Stimulated activated CD4-positive, alpha-beta T cell treated with anti-CD3 and anti-CD28 coated beads, Interleukin-12 subunit alpha, Interleukin-12 subunit beta, amount 100 ng/mL, for 4 hours (primary cell): ENCODE results near the gene ACTA1.
"Not testable (repeated sequence)": the region's sequence is repeated elsewhere in the genome, so short reads cannot be mapped to it uniquely, and the experiment has no call there.

ENCODE experiments used
- DNase-seq: peaks from one replicate; pipeline ENCODE4 v3.0.0-alpha.2; 2020

ACTA1 gene

DNA sequence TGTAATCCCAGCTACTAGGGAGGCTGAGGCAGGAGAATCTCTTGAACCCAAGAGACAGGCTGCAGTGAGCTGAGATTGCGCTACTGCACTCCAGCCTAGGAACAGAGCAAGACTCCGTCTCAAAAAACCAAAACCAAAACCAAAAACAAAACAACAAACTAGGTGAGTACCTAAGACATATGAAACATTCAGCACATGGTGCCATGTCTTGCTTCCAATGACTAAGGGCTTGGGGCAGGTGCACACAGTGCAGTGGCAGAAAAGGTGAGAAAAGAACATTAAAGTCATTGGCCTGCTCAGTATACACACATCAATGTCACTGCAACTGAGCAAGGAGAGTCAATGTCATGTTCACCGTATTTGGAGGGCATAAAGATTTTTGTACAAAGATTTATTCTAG, 4.1 kb upstream of the ACTA1 start:
- no peak for DNase-seq

- no peak for DNase-seq
Measured at GRCh38 chr1:229437443-229437842, 3.5 kb upstream of the ACTA1 start.

- no peak for DNase-seq
Measured at GRCh38 chr1:229436201-229436600, 2.3 kb upstream of the ACTA1 start.

- no peak for DNase-seq
Measured at GRCh38 chr1:229434641-229435051, 752 bp upstream of the ACTA1 start.

DNA sequence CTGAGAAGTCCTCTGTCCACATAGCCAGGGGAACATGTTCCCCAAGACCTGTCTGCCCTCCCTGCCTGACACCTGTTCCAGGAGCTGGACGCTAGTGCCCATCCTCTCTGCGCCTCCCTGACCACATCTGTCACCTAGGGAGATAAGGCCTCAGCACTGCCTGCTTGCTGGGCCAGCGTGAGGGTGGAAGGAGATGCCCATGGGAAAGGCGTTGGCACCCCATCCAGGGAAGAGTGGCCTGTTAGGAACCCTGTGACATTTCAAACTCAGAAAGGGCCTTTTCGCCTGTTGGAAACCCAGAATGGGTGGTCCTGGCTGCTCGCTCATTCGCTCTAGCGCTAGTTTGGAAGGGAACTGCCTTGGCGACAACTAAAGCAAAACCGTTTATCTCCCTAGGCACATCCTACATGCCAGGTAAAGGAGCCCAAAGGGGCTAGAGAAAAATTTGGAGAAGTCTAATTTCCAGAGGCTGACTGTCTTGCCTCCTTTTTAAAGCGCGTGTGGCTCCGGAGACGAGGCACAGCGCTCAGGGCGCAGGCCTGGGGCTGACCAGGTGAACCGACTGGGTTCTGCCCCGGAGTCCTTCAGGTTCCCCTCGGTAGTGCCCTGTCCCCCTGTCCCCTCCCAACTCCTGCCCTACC, 410 bp downstream of the ACTA1 start:
- DNase-seq: no peak

DNA sequence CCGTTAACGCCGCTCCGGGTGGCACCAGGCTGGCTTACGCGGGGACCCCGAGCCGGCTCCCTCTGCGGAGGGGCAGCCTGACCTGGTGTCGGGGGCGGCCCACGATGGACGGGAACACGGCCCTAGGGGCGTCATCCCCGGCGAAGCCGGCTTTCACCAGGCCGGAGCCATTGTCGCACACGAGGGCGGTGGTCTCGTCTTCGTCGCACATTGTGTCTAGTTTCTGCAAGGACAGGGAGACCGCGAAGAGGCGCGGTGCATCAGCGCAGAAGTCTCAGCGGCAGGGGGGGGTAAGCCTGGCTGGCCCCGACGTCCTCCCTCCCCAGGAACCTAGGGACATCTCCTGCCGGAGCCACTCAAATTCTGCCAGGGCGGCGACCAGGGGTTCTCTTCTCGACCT, 989 bp downstream of the ACTA1 start:
- no peak for DNase-seq

GRCh38 chr1:229432116-229432461, 1.8 kb downstream of the ACTA1 start:
- DNase-seq: no peak

DNA sequence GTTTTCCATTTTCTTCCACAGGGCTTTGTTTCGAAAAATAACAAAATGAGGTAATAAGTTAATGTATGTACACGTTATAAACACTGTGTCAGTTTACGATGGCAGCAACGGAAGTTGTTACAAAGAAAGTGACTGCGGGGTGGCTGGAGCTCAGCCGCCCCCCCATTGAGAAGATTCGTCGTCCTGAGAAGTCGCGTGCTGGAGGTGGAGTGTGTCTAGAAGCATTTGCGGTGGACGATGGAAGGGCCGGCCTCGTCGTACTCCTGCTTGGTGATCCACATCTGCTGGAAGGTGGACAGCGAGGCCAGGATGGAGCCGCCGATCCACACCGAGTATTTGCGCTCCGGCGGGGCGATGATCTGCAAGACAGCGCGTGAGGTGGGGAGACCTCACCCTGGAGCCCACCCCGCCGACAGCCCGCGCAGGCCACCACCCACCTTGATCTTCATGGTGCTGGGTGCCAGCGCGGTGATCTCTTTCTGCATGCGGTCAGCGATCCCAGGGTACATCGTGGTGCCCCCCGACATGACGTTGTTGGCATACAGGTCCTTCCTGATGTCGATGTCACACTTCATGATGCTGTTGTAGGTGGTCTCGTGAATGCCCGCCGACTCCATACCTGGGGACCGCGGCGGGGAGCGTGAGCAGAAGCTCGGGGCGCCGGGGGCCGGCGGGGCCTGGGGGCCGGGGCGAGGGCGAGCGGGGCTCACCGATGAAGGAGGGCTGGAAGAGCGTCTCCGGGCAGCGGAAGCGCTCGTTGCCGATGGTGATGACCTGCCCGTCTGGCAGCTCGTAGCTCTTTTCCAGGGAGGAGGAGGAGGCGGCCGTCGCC, 2.4 kb downstream of the ACTA1 start:
- no peak for DNase-seq

GRCh38 chr1:229430761-229431283, 3.1 kb downstream of the ACTA1 start:
- DNase-seq: no peak

- DNase-seq: no peak
Measured at GRCh38 chr1:229428256-229428655, 5.6 kb downstream of the ACTA1 start.

- no peak for DNase-seq
Measured at GRCh38 chr1:229427572-229427971, 6.3 kb downstream of the ACTA1 start.

DNA sequence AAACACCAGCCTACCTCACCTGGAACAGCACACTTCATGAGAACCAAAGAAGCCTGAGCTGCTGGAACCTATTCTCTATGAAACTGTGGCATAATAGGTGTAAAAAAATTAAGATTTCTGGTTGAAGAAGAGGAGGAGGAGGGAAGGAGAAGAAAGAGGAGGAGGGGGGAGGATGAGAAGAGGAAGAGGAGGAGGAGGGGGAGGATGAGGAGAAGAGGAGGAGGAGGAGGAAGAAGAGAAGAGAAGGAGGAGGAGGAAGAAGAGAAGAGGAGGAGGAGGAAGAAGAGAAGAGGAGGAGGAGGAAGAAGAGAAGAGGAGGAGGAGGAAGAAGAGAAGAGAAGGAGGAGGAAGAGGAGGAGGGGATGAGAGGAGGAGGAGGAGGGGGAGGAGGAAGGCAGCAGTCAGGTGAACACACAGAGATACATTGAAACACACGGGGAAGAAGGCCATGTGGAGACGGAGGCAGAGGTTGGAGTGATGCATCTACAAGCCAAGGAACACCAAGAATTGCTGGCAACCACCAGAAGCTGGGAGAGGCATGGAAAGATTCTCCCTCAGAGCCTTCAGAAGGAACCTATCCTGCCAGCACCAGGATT, 8.2 kb downstream of the ACTA1 start:
- DNase-seq: no peak

- no peak for DNase-seq
Measured at GRCh38 chr1:229420765-229421164, 13.1 kb downstream of the ACTA1 start.

- no peak for DNase-seq
Measured at GRCh38 chr1:229420224-229420623, 13.7 kb downstream of the ACTA1 start.

GRCh38 chr1:229418586-229418985, 15.3 kb downstream of the ACTA1 start:
- DNase-seq: not testable (repeated sequence)

GRCh38 chr1:229412810-229413209, 21.1 kb downstream of the ACTA1 start:
- not testable (repeated sequence) for DNase-seq

- DNase-seq: no peak
Measured at GRCh38 chr1:229412056-229412455, 21.8 kb downstream of the ACTA1 start.

GRCh38 chr1:229411434-229412055, 22.3 kb downstream of the ACTA1 start:
- DNase-seq: no peak

GRCh38 chr1:229410692-229411433, 23.0 kb downstream of the ACTA1 start:
- no peak for DNase-seq

DNA sequence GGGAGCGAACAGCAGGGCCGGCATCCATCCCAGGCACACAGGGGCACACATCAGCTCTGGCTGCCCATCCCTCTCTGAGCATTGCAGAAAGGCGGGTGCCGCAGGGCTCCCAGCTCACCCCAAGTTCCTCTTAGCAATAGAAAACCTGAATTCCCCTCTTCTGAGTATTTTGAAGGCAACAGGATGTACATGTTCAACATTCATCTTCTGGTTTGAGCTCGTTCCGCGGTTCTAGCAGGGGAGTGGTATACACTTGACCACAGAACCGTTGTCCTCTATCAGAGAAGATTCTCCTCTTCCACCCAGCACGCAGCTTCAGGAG, 23.6 kb downstream of the ACTA1 start:
- DNase-seq: no peak

DNA sequence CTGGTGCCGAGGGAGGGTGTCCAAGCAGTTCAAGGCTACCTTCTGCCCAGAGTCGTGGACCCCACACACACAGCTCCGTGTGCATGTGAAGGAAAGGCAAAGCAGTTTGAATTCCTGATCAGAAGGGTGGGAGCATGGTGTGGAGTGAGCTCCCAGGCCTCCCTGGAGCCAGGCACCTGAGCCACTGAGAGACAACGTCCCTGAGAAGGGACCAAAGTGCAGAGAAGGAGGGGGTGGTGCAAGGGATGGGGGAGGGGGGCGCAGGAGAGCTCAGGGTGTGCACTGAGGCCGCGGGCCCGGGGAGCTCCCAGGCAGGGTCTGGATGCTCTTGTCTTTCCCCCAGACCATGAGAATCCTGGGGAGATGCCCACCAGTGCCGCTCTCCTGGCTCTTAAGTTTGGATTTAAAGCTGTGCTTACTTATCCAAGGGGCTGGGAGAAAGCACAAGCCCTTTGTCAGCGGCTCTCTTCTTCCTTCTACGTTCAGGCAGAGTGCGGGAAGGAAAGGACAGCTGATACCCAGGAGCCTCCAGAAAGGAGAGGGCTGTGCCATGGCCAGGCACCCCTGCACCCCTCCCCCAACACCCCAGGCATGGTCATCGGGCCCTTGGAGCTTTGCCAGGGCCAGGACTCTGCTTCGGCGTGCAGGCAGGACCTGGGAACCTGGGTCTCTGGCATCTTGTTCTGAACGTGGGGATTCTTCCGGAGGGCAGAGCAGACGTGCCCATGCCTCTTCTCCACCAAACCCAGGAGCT, 24.1 kb downstream of the ACTA1 start:
- no peak for DNase-seq

DNA sequence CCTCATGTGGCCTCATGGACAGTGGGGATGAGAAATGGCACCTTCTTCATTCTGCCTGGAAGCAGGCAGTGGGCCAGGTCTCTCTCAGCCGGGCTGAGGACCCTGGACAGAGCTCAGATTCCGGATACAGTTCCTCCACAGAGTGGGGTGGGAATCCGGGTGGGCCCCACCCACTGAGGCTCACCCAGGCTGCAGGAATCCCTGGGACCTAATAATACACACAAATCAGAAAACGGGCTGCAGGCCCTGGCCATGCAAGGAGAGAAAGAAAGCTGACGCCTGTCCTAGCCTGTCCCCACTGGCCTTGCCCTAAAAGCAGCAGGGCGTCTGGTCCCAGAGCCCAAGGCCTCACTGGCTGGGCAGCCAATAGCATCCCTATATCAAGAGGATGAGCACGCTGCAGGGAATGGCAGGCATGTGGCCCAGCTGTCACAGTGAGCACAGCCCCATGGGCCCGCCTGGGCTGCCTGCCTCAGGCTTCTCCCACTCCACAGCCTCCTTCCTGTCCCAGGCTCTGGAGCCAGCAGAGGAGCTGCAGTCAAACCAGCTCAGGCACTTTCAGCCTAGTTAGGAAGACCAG, 25.3 kb downstream of the ACTA1 start:
- DNase-seq: no peak
